ENCODE measurements around the gene SVOP. TPM values are rescaled to one million over a fixed set of nuclear protein-coding genes. Genes with fewer than 3 reads are reported as not detected.

The SVOP gene

DNA sequence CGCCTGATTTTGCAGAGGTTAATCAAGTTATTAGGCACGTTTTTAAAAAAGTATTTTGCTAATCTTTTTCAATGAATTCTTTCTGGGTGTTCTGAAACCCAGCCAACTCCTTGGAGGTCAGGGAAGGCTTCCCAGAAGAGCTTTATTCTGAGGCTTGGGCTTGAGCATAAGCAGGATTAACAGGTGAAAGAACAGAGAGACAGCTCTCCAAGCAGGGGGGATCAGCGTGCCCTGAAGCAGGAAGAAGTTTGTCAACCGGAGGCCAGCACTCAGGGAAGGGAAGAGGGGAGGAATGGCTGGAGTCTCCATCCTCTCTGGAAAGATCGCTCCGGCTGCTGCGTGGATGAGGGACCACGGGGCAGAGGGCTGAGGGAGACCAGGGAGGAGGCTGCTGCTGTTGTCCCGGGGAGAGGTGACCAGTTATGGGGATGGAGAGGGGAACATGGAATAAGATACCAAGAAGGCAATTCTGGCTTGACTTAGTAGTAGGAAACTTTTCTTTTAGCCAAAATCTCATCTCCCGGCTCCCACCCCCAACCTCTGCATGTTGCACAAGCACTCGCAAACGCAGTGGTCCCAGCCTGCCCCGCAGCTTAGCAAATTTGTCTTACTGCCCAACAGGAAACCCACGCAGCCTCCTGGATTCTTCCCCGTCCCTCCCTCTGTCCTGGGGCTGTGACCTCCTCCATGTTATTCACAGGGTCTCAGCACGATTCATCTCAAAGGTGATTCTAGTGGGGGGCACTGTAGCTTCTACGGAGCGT is 162.4 kb downstream of the SVOP start:
- peaks cover 7% of the 10 kb centered on the region for H3K79me1 ChIP-seq (ENCODE audit: low read depth, low read length)
- H2AK5ac ChIP-seq (ENCODE audit: low read depth, low read length), result no peak overlapping the region
- H3K18ac ChIP-seq (ENCODE audit: low read length), result peak overlapping the region; percentile 76
- H2BK120ac ChIP-seq (ENCODE audit: low read depth, low read length), result no peak overlapping the region
- peaks cover 2 to 18% of the 10 kb centered on the region in 2 donors for H3K36me3 ChIP-seq (replicated peaks in 1 of 2; ENCODE audit: control insufficient read depth in 2 of 2, insufficient read depth in 2 of 2, low read length in 2 of 2)
- no peak for DNase-seq (ENCODE audit: low spot score)
- H3K4ac ChIP-seq (ENCODE audit: low read length), result no peak overlapping the region
- H3K27ac ChIP-seq (replicated peaks; ENCODE audit: low read length), result no peak overlapping the region
- no peak overlapping the region for H2BK5ac ChIP-seq (ENCODE audit: low read length)
- peaks cover 4 to 10% of the 10 kb centered on the region in 2 donors for H3K9me3 ChIP-seq (replicated peaks in 1 of 2; ENCODE audit: control insufficient read depth in 2 of 2, insufficient read depth in 1 of 2, low read depth in 1 of 2, low read length in 2 of 2)
- WGBS, 2 donors (ENCODE audit: extremely low coverage in 2 of 2, insufficient read length in 2 of 2, insufficient replicate concordance in 1 of 2), result no CpG with 5 or more reads among the region's 18 CpGs
- H2AFZ ChIP-seq (ENCODE audit: low read length), result peak overlapping the region; percentile 83
- peaks cover 18 to 29% of the 10 kb centered on the region in 2 donors for H3K4me1 ChIP-seq (ENCODE audit: control insufficient read depth in 2 of 2, insufficient read depth in 1 of 2, low read depth in 1 of 2, low read length in 2 of 2)
- no peak overlapping the region for H3K14ac ChIP-seq (ENCODE audit: low read length)
- H3K23ac ChIP-seq (ENCODE audit: low read depth, low read length, poor library complexity), result no peak overlapping the region
- peak overlapping the region; percentile 64 for H3K9ac ChIP-seq (ENCODE audit: low read depth, low read length, poor library complexity)
- H3K4me2 ChIP-seq (ENCODE audit: insufficient read depth, low read length, poor library complexity, severe bottlenecking), result peak overlapping the region; percentile 49
- no peaks in the 10 kb centered on the region for H3K27me3 ChIP-seq (ENCODE audit: control insufficient read depth in 3 of 3, insufficient read depth in 3 of 3, low read depth in 1 of 3, low read length in 3 of 3)
- no peak overlapping the region for H2BK12ac ChIP-seq (ENCODE audit: low read length)
- H3K4me3 ChIP-seq (ENCODE audit: low read length in 2 of 2), result peak overlapping the region; percentile 66 to 84
- H2BK15ac ChIP-seq (ENCODE audit: low read length), result no peak overlapping the region
- no peak overlapping the region for H4K8ac ChIP-seq (ENCODE audit: low read depth, low read length)
- no peak overlapping the region for H4K91ac ChIP-seq (ENCODE audit: low read depth, low read length, poor library complexity)

Small RNAs within 50 kb of the gene (small RNA-seq; reads per million reads assigned to genes)
- not detected for gene AC190387.1 (ENCODE audit: insufficient read depth)
- not detected for gene RNA5SP372 (ENCODE audit: insufficient read depth)
- gene RNU6-361P (ENCODE audit: insufficient read depth), result not detected

All from neuronal stem cell (in vitro differentiated cells).